GM19328 (cell line): Measurements from ENCODE around the gene CA7.

Experiments
- ATAC-seq: cut with Tn5 transposase; IDR thresholded peaks from one replicate; pipeline ENCODE4 v1.9.1; 2021; ENCODE audit warnings: mild to moderate bottlenecking, moderate library complexity; ENCODE audit not compliant: unreplicated experiment

CA7 gene

DNA sequence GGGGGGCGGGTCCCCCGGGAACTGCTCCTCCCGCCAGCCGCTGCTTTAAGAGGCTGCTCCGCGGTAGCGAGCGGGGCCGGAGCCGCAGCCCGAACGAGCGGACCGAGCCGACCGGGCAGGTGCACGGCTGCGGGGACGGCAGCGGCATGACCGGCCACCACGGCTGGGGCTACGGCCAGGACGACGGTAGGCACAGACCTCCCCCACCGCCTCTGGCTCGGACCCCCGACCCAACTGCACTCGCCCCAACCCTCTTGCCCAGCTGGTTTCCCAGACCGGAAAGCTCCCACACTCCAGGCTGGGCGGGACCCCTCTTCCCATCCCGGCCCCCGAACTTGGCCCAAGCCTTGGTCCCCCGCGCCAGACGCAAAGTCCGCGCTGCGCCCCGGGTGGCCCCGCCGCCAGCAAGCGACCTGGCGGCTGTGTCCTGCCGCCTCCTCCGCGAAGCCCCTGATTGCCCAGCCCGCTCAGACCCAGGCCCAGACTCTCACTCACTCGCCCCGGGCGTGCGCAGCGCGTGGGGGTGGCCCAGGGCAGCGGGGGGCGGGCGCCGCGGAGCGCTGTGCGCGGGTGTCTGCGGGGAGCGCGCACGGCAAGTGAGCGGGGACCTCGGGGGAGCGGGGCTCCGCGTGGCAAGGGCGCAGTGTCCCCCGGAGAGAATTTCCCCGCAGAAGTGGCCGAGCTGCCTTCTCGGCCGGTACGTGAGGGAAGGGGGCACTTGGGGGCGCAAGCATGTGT lies at the start of gene CA7:
CA7 (plus strand) TSS at position 73 of the 738 bp plus-strand sequence; CDS start at position 147, 74 bp downstream.
- no peak for ATAC-seq

GRCh38 chr16:66798161-66798560 lies 46.1 kb upstream of the CA7 start:
- no peak for ATAC-seq

DNA sequence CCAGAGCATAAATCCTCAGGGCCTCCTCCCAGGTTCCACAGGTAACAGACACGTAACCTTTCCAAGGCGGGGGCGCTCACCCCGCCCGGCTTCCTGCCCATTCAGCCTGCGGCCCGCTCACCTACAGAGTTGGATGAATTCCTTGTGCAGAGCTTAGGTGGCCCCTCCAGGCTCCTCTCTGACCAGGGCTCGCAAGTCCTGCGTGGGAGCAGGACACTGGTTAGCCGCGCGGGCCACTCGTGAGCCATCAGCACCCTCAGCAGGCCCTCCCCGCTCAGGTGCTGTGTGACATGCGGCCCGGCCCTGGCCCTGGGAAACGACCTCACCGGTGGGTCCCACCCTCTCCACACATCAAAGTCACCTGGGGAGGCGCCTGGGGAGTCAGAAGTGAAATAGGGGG lies 43.4 kb upstream of the CA7 start:
- ATAC-seq: no peak

DNA sequence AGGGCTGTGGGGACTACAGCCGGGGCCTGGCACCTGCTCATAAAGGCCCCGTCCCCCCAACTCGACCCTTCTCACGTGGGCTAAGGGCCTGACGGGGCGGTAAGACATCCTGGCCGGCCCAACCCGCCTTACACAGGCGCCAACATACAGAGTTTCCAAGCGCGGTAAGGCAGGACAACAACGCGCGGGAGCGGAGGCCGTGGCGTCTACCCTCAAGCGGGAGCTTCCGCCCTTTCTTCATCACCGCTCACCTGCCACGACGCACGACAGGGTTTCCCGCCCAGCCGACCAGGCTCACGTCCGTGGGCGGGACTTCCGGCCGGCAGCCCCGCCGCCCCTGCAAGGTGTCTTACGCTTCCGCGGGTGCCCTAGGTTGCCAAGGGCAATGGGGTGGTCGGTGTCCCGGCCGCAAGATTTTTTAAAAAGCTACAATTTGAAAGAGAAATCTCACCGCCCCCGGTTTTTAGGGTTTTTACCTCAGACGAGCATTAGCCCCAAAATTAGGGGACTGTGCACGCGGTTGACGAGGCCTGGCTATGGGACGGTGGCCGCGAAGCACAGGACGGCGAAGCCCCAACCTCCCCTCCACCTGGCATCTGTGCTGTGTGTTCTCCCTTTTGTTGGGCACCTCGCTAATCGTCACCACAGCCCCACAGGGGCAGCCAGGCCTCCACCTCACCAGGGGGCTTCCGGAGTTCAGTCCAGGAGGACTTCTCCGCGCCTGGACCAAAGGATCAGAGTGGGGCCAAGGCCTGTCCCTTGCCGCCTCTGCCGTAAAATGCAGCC lies 42.7 kb upstream of the CA7 start, which contains the start of gene TERB1:
TERB1 (minus strand) TSS at position 265 of the 786 bp plus-strand sequence. CDS start 4,786 bp downstream, outside the sequence.
- ATAC-seq: no peak

DNA sequence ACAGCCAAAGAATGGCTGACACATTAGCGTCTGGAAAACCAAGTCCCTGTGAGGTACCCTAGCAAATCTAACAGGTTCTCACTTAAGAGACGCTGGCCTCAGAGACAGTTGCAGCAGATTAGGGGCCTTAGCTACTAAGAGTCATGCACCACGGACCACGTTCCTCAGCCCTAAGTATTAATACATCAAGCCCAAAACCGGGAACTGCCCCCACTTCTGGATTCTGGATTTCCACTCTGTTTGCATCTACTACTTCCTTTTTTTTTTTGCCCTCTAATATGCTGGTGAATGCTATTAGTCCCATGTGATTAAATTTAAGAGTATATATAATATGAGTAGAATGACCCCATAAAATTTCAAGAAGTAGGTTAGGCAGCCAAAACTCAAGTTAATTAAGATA lies 42.1 kb upstream of the CA7 start:
- ATAC-seq: no peak

GRCh38 chr16:66809765-66810164 lies 34.4 kb upstream of the CA7 start:
- no peak for ATAC-seq

DNA sequence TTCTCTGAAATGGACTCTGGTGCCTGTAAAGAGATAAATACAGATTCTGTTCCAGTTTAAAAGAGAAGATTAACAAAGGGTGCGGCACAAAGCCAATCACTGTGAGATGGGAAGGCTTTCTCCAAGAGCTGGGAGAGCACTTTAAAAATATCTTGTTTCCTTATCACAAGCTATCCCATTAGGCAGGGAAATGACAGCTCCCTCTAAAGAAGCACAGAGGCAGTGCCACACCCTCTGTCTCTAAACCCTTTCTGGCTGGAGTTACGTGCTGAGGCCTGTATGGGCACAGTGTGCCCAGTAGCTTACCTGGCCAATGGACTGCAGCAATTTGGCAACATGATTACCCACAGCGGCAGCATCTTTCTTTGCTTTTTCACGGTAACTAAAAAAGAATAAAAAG lies 33.8 kb upstream of the CA7 start:
- no peak for ATAC-seq

- ATAC-seq: no peak
Observed at GRCh38 chr16:66811043-66811442, 33.2 kb upstream of the CA7 start.

- ATAC-seq: no peak
Observed at GRCh38 chr16:66814734-66815133, 29.5 kb upstream of the CA7 start.

DNA sequence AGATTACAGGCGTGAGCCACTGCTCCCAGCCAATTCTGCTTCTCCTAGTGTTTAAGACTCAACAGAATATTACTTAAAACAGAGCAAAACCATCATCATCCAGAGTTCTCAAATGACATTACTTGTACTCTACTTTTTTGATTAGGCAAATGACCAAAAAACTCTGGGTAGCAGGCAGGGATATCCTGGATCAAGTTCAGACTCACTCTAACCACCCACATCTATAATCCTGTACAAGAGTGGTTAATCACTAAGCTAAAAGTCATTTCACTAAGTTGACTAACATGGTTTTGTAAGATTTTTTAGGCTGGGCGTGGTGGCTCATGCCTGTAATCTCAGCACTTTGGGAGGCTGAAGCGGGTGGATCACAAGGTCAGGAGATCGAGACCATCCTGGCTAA lies 20.2 kb upstream of the CA7 start:
- no peak for ATAC-seq

DNA sequence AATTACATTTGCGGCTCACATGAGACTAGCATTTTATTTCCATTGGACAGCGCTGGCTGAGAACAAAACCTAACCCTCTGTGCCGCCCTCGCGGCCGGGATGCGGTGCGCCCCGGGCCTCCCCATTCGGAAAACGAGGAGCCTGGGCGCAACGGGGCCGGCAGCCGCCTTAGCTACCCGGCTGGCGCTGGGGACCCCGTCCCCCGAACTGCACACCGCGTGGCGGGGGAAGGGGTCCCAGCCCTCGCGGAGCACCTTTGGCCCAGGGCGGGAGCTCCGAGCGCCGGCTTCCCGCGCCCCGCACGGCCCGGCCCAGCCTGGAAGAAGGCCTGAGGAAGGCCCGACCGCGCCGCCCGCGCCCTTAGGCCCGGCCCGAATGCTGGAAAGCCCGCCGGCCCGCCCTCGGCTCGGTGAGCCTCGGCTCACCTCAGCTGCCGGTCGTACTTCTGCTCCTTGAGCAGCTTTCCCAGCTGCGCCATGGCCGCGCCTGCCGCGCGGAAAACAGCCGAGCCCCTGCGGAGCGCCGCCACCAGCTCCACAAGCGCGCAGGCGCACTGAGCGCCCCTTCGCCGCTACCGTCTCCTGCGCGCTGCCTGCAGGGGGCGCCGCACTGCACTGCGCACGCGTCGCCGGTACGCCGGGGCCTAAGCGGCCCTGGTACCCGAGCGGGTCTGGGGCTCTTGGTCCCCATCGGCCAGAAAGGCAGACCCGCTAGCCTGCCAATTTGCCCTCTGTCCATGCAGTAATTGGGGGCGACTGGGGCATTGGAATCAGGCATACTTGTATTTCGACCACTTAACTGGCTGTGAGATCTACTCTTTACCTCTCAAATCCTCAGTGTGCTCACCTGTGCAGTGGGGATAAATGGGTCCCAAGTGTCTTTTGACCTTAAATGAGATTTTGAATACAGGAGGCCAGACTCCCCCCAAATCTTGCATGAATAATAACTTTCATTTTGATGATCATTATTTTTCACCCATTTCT lies 13.5 kb upstream of the CA7 start, which contains the start of gene NAE1:
NAE1 (minus strand) TSS at position 555 of the 983 bp plus-strand sequence; CDS start at position 478, 77 bp downstream.
- peak; percentile 94 for ATAC-seq

DNA sequence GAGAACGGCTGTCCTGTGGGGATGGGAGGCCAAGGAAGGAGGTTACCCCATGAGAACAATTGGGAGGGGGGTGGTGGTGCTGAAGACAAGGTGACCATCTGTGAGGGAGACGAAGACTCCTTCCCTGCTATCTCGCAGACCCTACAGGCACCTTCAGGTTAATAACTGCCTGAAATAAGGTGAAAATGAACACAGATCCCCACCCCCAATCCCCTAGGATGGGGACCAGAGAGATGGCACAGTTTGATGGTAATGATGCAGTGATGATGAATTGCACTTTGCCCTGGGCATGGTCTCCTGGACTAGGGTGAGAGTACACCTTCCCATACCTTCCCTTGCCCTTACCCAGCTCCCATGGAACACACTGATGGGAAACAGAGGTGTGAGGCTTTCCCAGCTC lies 12.0 kb upstream of the CA7 start:
- no peak for ATAC-seq

GRCh38 chr16:66832661-66833305 lies 11.4 kb upstream of the CA7 start:
- no peak for ATAC-seq

DNA sequence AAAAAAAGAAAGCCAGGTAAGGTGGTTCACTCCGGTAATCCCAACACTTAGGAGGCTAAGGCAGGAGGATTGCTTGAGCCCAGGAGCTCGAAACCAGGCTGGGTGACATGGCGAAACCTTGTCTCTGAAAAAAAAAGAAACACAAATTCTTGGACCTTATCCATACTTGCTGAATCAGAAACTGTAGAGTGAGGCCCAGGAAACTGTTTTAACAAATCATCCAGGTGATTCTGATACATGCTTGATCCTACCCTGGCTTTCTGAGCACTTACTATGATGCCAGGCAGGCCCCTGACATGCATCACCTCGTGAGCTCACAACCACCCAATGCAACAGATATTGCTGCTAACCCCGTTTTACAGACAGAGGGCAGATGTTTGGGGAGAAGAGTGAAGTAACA lies 9.5 kb upstream of the CA7 start:
- no peak for ATAC-seq

- no peak for ATAC-seq
Observed at GRCh38 chr16:66840883-66841282, 3.3 kb upstream of the CA7 start.

DNA sequence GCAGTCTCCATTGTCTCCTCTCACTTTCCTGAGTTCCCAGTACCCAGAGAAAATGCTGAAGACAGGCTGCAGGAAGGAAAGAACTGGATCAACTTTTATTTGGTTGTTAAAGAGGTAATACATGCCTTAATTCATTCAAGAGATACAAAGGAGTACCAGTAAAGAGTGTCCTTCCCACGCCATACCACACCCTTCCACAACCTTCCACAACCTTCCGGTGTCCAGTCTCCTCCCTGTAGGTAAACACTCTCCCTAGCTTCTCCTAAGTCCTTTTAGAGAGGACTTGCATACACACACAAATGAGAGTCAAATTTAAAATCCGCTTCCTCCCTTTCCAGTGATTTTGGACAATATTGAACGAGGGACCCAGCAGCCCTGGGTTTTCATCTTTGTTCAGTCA lies 2.8 kb upstream of the CA7 start:
- no peak for ATAC-seq

- ATAC-seq: no peak
Observed at GRCh38 chr16:66842765-66843164, 1.4 kb upstream of the CA7 start.

GRCh38 chr16:66843191-66843590 lies 1.0 kb upstream of the CA7 start:
- ATAC-seq: no peak

GRCh38 chr16:66844009-66844341 lies 239 bp upstream of the CA7 start:
- ATAC-seq: no peak

DNA sequence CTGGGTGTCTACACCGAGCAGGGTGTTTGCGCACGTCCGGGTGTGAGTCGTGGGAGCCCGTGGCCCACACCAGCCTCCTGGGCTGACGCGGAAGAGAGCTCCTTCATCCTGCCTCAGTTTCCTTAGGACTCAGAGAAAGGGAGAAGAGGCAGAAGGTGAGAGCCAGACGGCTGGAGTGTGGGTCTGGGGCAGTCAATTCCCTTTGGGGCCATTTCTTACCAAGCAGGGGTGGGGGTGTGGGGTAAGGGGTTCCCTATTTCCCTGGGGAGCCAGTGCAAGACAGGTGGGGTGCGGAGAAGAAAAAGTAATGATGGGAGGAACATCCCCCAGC lies 831 bp downstream of the CA7 start:
- ATAC-seq: no peak

DNA sequence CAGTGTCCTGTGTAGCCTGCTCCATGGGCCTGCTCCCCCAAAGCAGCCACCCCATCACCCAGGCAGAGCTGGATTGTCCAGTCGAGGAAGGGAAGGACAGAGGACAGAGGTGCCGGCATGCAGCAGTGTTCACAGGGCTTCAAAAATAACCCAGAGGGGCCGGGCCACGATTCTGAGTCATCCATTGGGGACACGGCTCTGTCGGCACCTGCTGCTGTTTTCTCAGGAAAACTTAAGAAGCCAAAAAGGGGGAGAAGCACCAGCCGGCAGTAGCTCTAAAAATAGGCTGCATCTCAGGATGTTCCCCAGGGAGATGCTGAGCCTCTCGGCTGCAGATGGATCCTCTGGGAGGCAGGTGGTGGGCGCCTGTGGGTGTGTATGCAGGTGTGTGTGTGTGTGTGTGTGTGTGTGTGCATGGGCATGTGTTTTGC lies 1.6 kb downstream of the CA7 start:
- ATAC-seq: no peak
